Measurements from ENCODE around the gene DAAM2. TPM values are rescaled to one million over a fixed set of nuclear protein-coding genes. Genes with fewer than 3 reads are reported as not detected.

Gene DAAM2
- total RNA-seq, 2 experiments from 2014 or later = 0.09 to 1.1 TPM

GRCh38 chr6:39801456-39802251 is 9.5 kb downstream of the DAAM2 start:
- intact Hi-C loops (cut with micrococcal nuclease; ENCODE audit: unreplicated experiment) = no loop called here
- H3K9me3 ChIP-seq (ENCODE audit: low read length) = no peaks in the 10 kb centered on the region
- H4K20me1 ChIP-seq (ENCODE audit: insufficient read depth, low read length) = no peaks in the 10 kb centered on the region
- no peaks in the 10 kb centered on the region for H3K79me2 ChIP-seq (ENCODE audit: insufficient read depth, low read depth, low read length)
- H3K4me2 ChIP-seq (ENCODE audit: low read length) = no peak overlapping the region
- BruUV-seq (replicated peaks) = no TSS peak
- ChIA-PET CTCF (ENCODE audit: unreplicated experiment) (no interaction called here), POLR2A (interaction anchor here (1.4 to 2.1 kb wide), 2 partner anchors 10 to 12 kb away, joined by 3 to 8 read pairs; no protein-coding TSS in a partner anchor)
- H3K9me2 ChIP-seq (ENCODE audit: insufficient read depth, low read length) = no peaks in the 10 kb centered on the region
- TF ChIP-seq EZH2phosphoT487 (IDR thresholded peaks at IDR 0.05; ENCODE audit: borderline replicate concordance, low read depth, low read length) (no peak), CTCF (conservative IDR thresholded peaks at IDR 0.05; ENCODE audit: low read length) (no peak)
- no peak overlapping the region for H2AFZ ChIP-seq (ENCODE audit: low read length)
- DNase-seq (ENCODE audit: low spot score) = no peak
- no peaks in the 10 kb centered on the region for H3K36me3 ChIP-seq (ENCODE audit: insufficient read depth, low read length)
- H3K27ac ChIP-seq (ENCODE audit: low read depth, low read length, poor library complexity, severe bottlenecking) = no peak overlapping the region
- H3K4me3 ChIP-seq (ENCODE audit: low read depth, low read length, poor library complexity, severe bottlenecking) = no peak overlapping the region
- no peaks in the 10 kb centered on the region for H3K4me1 ChIP-seq (ENCODE audit: insufficient read depth, low read length, poor library complexity, severe bottlenecking)

GRCh38 chr6:39803872-39804271 is 11.7 kb downstream of the DAAM2 start:
- Histone ChIP-seq H3K36me3 (ENCODE audit: insufficient read depth, low read length) (no peaks in the 10 kb centered on the region), H3K4me3 (ENCODE audit: low read depth, low read length, poor library complexity, severe bottlenecking) (no peak overlapping the region), H2AFZ (ENCODE audit: low read length) (no peak overlapping the region), H3K4me1 (ENCODE audit: insufficient read depth, low read length, poor library complexity, severe bottlenecking) (peaks cover under 1% of the 10 kb centered on the region), H4K20me1 (ENCODE audit: insufficient read depth, low read length) (no peaks in the 10 kb centered on the region), H3K9me2 (ENCODE audit: insufficient read depth, low read length) (no peaks in the 10 kb centered on the region), H3K9me3 (ENCODE audit: low read length) (no peaks in the 10 kb centered on the region), H3K27ac (ENCODE audit: low read depth, low read length, poor library complexity, severe bottlenecking) (no peak overlapping the region), H3K4me2 (ENCODE audit: low read length) (no peak overlapping the region), H3K79me2 (ENCODE audit: insufficient read depth, low read depth, low read length) (no peaks in the 10 kb centered on the region)
- CTCF ChIA-PET (ENCODE audit: unreplicated experiment) = no interaction called here
- DNase-seq (ENCODE audit: low spot score) = no peak
- intact Hi-C loops (cut with micrococcal nuclease; ENCODE audit: unreplicated experiment) = no loop called here
- POLR2A ChIA-PET = interaction anchor here (1.3 to 2.1 kb wide), 3 partner anchors 7 to 47 kb away, joined by 4 to 8 read pairs (median 6); no protein-coding TSS in a partner anchor
- no TSS peak for BruUV-seq (replicated peaks)
- no peak for TF ChIP-seq EZH2phosphoT487 (IDR thresholded peaks at IDR 0.05; ENCODE audit: borderline replicate concordance, low read depth, low read length)
- TF ChIP-seq CTCF (conservative IDR thresholded peaks at IDR 0.05; ENCODE audit: low read length) = no peak

DNA sequence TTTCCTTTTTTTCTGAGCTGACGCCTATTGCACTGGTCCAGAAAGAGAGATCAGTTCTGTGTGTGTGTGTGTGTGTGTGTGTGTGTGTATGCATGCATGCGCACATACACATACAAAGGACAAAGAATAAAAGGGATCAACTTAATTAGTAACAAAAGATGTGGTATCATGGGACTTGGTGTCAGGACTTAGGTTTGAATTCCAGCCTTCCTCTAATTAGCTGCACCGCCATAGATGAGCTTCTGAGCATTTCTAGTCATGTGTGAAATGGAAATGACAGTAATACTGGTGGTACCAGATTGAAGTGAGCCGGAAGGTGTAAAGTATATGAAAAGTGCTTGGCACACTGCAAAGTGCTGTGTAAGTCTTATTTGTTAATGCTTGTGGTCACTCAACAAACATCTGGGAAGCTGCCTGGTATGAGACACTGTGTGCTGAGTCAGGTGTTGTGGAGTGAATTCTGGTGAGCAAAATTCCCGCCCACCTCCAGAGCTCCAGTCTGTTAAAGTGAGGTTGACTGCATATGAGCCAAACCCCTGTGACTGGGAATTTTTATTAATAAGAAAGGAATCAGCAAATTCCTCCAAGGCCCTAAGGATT is 12.4 kb downstream of the DAAM2 start:
- no peak overlapping the region for H3K4me2 ChIP-seq (ENCODE audit: low read length)
- no peak for DNase-seq (ENCODE audit: low spot score)
- H2AFZ ChIP-seq (ENCODE audit: low read length) = no peak overlapping the region
- no peaks in the 10 kb centered on the region for H3K9me3 ChIP-seq (ENCODE audit: low read length)
- H3K4me3 ChIP-seq (ENCODE audit: low read depth, low read length, poor library complexity, severe bottlenecking) = no peak overlapping the region
- H3K9me2 ChIP-seq (ENCODE audit: insufficient read depth, low read length) = no peaks in the 10 kb centered on the region
- no TSS peak for BruUV-seq (replicated peaks)
- POLR2A ChIA-PET = interaction anchor here (0.7 to 1.3 kb wide), 2 partner anchors 8 to 43 kb away, joined by 3 to 6 read pairs; no protein-coding TSS in a partner anchor
- intact Hi-C loops (cut with micrococcal nuclease; ENCODE audit: unreplicated experiment) = no loop called here
- H3K4me1 ChIP-seq (ENCODE audit: insufficient read depth, low read length, poor library complexity, severe bottlenecking) = peaks cover 6% of the 10 kb centered on the region
- no peak for TF ChIP-seq EZH2phosphoT487 (IDR thresholded peaks at IDR 0.05; ENCODE audit: borderline replicate concordance, low read depth, low read length)
- no peak for TF ChIP-seq CTCF (conservative IDR thresholded peaks at IDR 0.05; ENCODE audit: low read length)
- no peaks in the 10 kb centered on the region for H3K79me2 ChIP-seq (ENCODE audit: insufficient read depth, low read depth, low read length)
- CTCF ChIA-PET (ENCODE audit: unreplicated experiment) = no interaction called here
- H4K20me1 ChIP-seq (ENCODE audit: insufficient read depth, low read length) = no peaks in the 10 kb centered on the region
- H3K27ac ChIP-seq (ENCODE audit: low read depth, low read length, poor library complexity, severe bottlenecking) = no peak overlapping the region
- no peaks in the 10 kb centered on the region for H3K36me3 ChIP-seq (ENCODE audit: insufficient read depth, low read length)

Measured in OCI-LY7 (cell line).